OCI-LY7 (cell line): ENCODE results near the gene NLGN1. TPM values are rescaled to one million over a fixed set of nuclear protein-coding genes. Genes with fewer than 3 reads are reported as not detected.

Experiments used
- BruUV-seq: library from RNA; stranded (reverse); fragments of 400-500 nt; replicated peaks from 2 replicates; lab custom pipeline; 2021; lab: Mats Ljungman, UMichigan
- CTCF ChIA-PET: fragments of 300-600 bp; sonication (Branson Sonifier 250); formaldehyde crosslinking; loops from one replicate; lab custom pipeline; 2022; ENCODE audit warnings: antibody characterized with exemption; ENCODE audit not compliant: unreplicated experiment; lab: Charles Lee
- POLR2A ChIA-PET: fragments of 300-600 bp; sonication (Branson Sonifier 250); formaldehyde crosslinking; loops from one replicate; lab custom pipeline; 2022; ENCODE audit warnings: antibody characterized with exemption; lab: Charles Lee
- DNase-seq: peaks from one replicate; pipeline ENCODE4 v3.0.0-alpha.2; 2015; ENCODE audit warnings: low spot score
- H2AFZ ChIP-seq: fragments of 200-600 bp; sonication (generic), shearing (Covaris generic); 2 replicates; pipeline ENCODE4 v1.6.1; 2014; ENCODE audit warnings: mild to moderate bottlenecking, antibody characterized with exemption, low read length, moderate library complexity
- H3K27ac ChIP-seq: fragments of 200-600 bp; sonication (generic); 2 replicates; pipeline ENCODE4 v1.5.1; 2014; ENCODE audit warnings: mixed run types, low read depth, mild to moderate bottlenecking, moderate library complexity, low read length, inconsistent platforms; ENCODE audit not compliant: poor library complexity, severe bottlenecking
- H3K36me3 ChIP-seq: fragments of 200-600 bp; sonication (generic); 2 replicates; pipeline ENCODE4 v1.6.1; 2014; ENCODE audit warnings: mild to moderate bottlenecking, antibody characterized with exemption, low read length, moderate library complexity, mixed read lengths; ENCODE audit not compliant: insufficient read depth
- H3K4me1 ChIP-seq: fragments of 200-600 bp; sonication (generic); 2 replicates; pipeline ENCODE4 v1.5.1; 2014; ENCODE audit warnings: mild to moderate bottlenecking, low read length; ENCODE audit not compliant: insufficient read depth, poor library complexity, severe bottlenecking
- H3K4me2 ChIP-seq: fragments of 200-600 bp; sonication (generic); 2 replicates; pipeline ENCODE4 v1.6.1; 2014; ENCODE audit warnings: mild to moderate bottlenecking, low read length
- H3K4me3 ChIP-seq: fragments of 200-600 bp; sonication (generic); 2 replicates; pipeline ENCODE4 v1.5.1; 2014; ENCODE audit warnings: mild to moderate bottlenecking, low read depth, low read length; ENCODE audit not compliant: poor library complexity, severe bottlenecking
- H3K79me2 ChIP-seq: fragments of 200-600 bp; sonication (generic); 2 replicates; pipeline ENCODE4 v1.6.1; 2016; ENCODE audit warnings: low read depth, mild to moderate bottlenecking, low read length, moderate library complexity, mixed read lengths; ENCODE audit not compliant: insufficient read depth
- H3K9me2 ChIP-seq: fragments of 200-600 bp; sonication (generic); 2 replicates; pipeline ENCODE4 v1.6.1; 2016; ENCODE audit warnings: mild to moderate bottlenecking, low read length, mixed read lengths; ENCODE audit not compliant: insufficient read depth
- H3K9me3 ChIP-seq: fragments of 200-600 bp; sonication (generic); 2 replicates; pipeline ENCODE4 v1.6.1; 2014; ENCODE audit warnings: mild to moderate bottlenecking, mixed run types, low read length, mixed read lengths
- H4K20me1 ChIP-seq: fragments of 200-600 bp; sonication (generic); 2 replicates; pipeline ENCODE4 v1.6.1; 2014; ENCODE audit warnings: mild to moderate bottlenecking, antibody characterized with exemption, low read length, moderate library complexity, mixed read lengths; ENCODE audit not compliant: insufficient read depth
- CTCF ChIP-seq: fragments of 200-600 bp; sonication (generic); conservative IDR thresholded peaks from 2 replicates; pipeline ENCODE4 v1.5.1; 2014; ENCODE audit warnings: mild to moderate bottlenecking, antibody characterized with exemption, low read length, moderate library complexity, mixed read lengths
- EZH2phosphoT487 ChIP-seq: fragments of 200-600 bp; sonication (generic); IDR thresholded peaks from 2 replicates; pipeline ENCODE4 v1.6.1; 2018; ENCODE audit warnings: low read depth, borderline replicate concordance, mild to moderate bottlenecking, mixed run types, antibody characterized with exemption, low read length, moderate library complexity, mixed read lengths
- intact Hi-C: fragments of 100-400 bp; cut with micrococcal nuclease; formaldehyde crosslinking; loops from one replicate; pipeline ENCODE4 v1.10.0; 2022; ENCODE audit not compliant: unreplicated experiment
- total RNA-seq, 2 experiments: library from RNA; depleted of rRNA in 1 of 2; stranded (reverse); fragments of >200 nt in 1 of 2; shearing (Covaris generic) in 1 of 2; gene quantifications; 2 replicates each; pipeline ENCODE4 v1.2.3, GENCODE V29; 2014 to 2022

The NLGN1 gene
- total RNA-seq, 2 experiments from 2014 or later: not detected

GRCh38 chr3:174268586-174268985 lies 871.0 kb downstream of the NLGN1 start:
- H2AFZ ChIP-seq: no peak overlapping the region
- no peaks in the 10 kb centered on the region for H3K9me2 ChIP-seq
- ChIA-PET CTCF (no interaction called here), POLR2A (no interaction called here)
- H4K20me1 ChIP-seq: no peaks in the 10 kb centered on the region
- no peak overlapping the region for H3K4me3 ChIP-seq
- H3K79me2 ChIP-seq: no peaks in the 10 kb centered on the region
- DNase-seq: no peak
- H3K27ac ChIP-seq: no peak overlapping the region
- H3K9me3 ChIP-seq: no peaks in the 10 kb centered on the region
- no peak for TF ChIP-seq EZH2phosphoT487
- TF ChIP-seq CTCF: no peak
- intact Hi-C loops: no loop called here
- no peak overlapping the region for H3K4me2 ChIP-seq
- H3K36me3 ChIP-seq: no peaks in the 10 kb centered on the region
- no TSS peak for BruUV-seq
- no peaks in the 10 kb centered on the region for H3K4me1 ChIP-seq

- Histone ChIP-seq H2AFZ (no peak overlapping the region), H4K20me1 (no peaks in the 10 kb centered on the region), H3K4me1 (no peaks in the 10 kb centered on the region), H3K4me3 (no peak overlapping the region), H3K36me3 (no peaks in the 10 kb centered on the region), H3K9me2 (no peaks in the 10 kb centered on the region), H3K27ac (no peak overlapping the region), H3K9me3 (no peaks in the 10 kb centered on the region), H3K79me2 (no peaks in the 10 kb centered on the region), H3K4me2 (no peak overlapping the region)
- intact Hi-C loops: no loop called here
- no TSS peak for BruUV-seq
- TF ChIP-seq CTCF (no peak), EZH2phosphoT487 (no peak)
- POLR2A ChIA-PET: interaction anchor here (0.5 to 0.7 kb wide), 3 partner anchors 16 to 210 kb away, joined by 3 to 4 read pairs (median 4); no protein-coding TSS in a partner anchor
- no peak for DNase-seq
- CTCF ChIA-PET: no interaction called here
Measured at GRCh38 chr3:174270841-174271240, 873.3 kb downstream of the NLGN1 start.

- Histone ChIP-seq H3K4me1 (no peaks in the 10 kb centered on the region), H3K9me2 (no peaks in the 10 kb centered on the region), H3K4me2 (no peak overlapping the region), H2AFZ (no peak overlapping the region), H4K20me1 (no peaks in the 10 kb centered on the region), H3K4me3 (no peak overlapping the region), H3K79me2 (no peaks in the 10 kb centered on the region), H3K36me3 (no peaks in the 10 kb centered on the region), H3K27ac (no peak overlapping the region), H3K9me3 (no peaks in the 10 kb centered on the region)
- CTCF ChIA-PET: no interaction called here
- intact Hi-C loops: no loop called here
- no peak for DNase-seq
- POLR2A ChIA-PET: interaction anchor here (0.6 to 0.8 kb wide), 2 partner anchors 10 to 51 kb away, joined by 3 read pairs; no protein-coding TSS in a partner anchor
- no peak for TF ChIP-seq EZH2phosphoT487
- no peak for TF ChIP-seq CTCF
- no TSS peak for BruUV-seq
Measured at GRCh38 chr3:174275336-174275735, 877.8 kb downstream of the NLGN1 start.
